Hepatocyte (in vitro differentiated cells): Measurements from ENCODE around the gene RASGRP4. TPM values are rescaled to one million over a fixed set of nuclear protein-coding genes. Genes with fewer than 3 reads are reported as not detected.

Source experiments
- DNase-seq: peaks from one replicate; pipeline ENCODE4 v3.0.0-alpha.2; 2016; ENCODE audit warnings: low spot score
- H2AFZ ChIP-seq: fragments of 200-600 bp; sonication (generic); 2 replicates; pipeline ENCODE4 v1.6.0; 2016; ENCODE audit warnings: antibody characterized with exemption, mild to moderate bottlenecking
- H3K27ac ChIP-seq: fragments of 200-600 bp; sonication (generic); 2 replicates; pipeline ENCODE4 v1.5.1; 2016; ENCODE audit warnings: mild to moderate bottlenecking
- H3K27me3 ChIP-seq: fragments of 200-600 bp; sonication (generic); 2 replicates; pipeline ENCODE4 v1.6.1; 2016
- H3K36me3 ChIP-seq: fragments of 200-600 bp; sonication (generic); replicated peaks from 2 replicates; pipeline ENCODE4 v1.5.1; 2016; ENCODE audit warnings: low read depth; ENCODE audit not compliant: insufficient read depth
- H3K4me1 ChIP-seq: fragments of 200-600 bp; sonication (generic); 2 replicates; pipeline ENCODE4 v1.5.1; 2016; ENCODE audit warnings: mild to moderate bottlenecking, moderate library complexity; ENCODE audit not compliant: insufficient read depth
- H3K4me2 ChIP-seq: fragments of 200-600 bp; sonication (generic); 2 replicates; pipeline ENCODE4 v1.6.0; 2016
- H3K4me3 ChIP-seq: fragments of 200-600 bp; sonication (generic); 2 replicates; pipeline ENCODE4 v1.5.1; 2016; ENCODE audit warnings: mild to moderate bottlenecking
- H3K79me2 ChIP-seq: fragments of 200-600 bp; sonication (generic); 2 replicates; pipeline ENCODE4 v1.6.0; 2017; ENCODE audit warnings: mild to moderate bottlenecking
- H3K9me2 ChIP-seq: fragments of 200-600 bp; sonication (generic); replicated peaks from 2 replicates; pipeline ENCODE4 v1.6.0; 2017; ENCODE audit warnings: mild to moderate bottlenecking; ENCODE audit not compliant: insufficient read depth
- H3K9me3 ChIP-seq: fragments of 200-600 bp; sonication (generic); 2 replicates; pipeline ENCODE4 v1.5.1; 2016; ENCODE audit warnings: low read depth, mild to moderate bottlenecking
- H4K20me1 ChIP-seq: fragments of 200-600 bp; sonication (generic); 2 replicates; pipeline ENCODE4 v1.6.0; 2016; ENCODE audit warnings: mild to moderate bottlenecking; ENCODE audit not compliant: insufficient read depth, poor library complexity, severe bottlenecking
- CTCF ChIP-seq: fragments of 200-600 bp; sonication (generic); IDR thresholded peaks from 2 replicates; pipeline ENCODE4 v1.5.1; 2016; ENCODE audit warnings: antibody characterized with exemption, mild to moderate bottlenecking; ENCODE audit not compliant: poor library complexity
- EZH2 ChIP-seq: fragments of 200-600 bp; sonication (generic); IDR thresholded peaks from 2 replicates; pipeline ENCODE4 v1.6.1; 2016; ENCODE audit warnings: antibody characterized with exemption, mild to moderate bottlenecking, borderline replicate concordance
- EZH2phosphoT487 ChIP-seq: fragments of 200-600 bp; sonication (generic); IDR thresholded peaks from one replicate; pipeline ENCODE4 v1.6.1; 2018; ENCODE audit warnings: antibody characterized with exemption, mild to moderate bottlenecking, low read depth, moderate library complexity; ENCODE audit not compliant: unreplicated experiment, severe bottlenecking
- WGBS: methylation state at CpG from one replicate; pipeline ENCODE4 v1.1.6; 2016; ENCODE audit warnings: low lambda C conversion rate; ENCODE audit errors: missing lambda C conversion rate; 5-methylcytosine and 5-hydroxymethylcytosine counted together
- polyA plus RNA-seq: library from polyadenylated mRNA; unstranded; fragments of >200 nt; fragmentation: Nextera tagmentation; extraction: Ambion mirVana; gene quantifications from 2 replicates; pipeline ENCODE4 v1.2.1, GENCODE V29; 2016
- total RNA-seq: library from RNA; depleted of rRNA; stranded (reverse); fragments of >200 nt; gene quantifications from 2 replicates; pipeline ENCODE4 v1.2.3, GENCODE V29; 2014

RASGRP4 gene
- total and polyA plus RNA-seq, 2 experiments from 2014 or later: 0.07 TPM; not detected in 1

GRCh38 chr19:38440592-38440991, 14.6 kb upstream of the RASGRP4 start:
- no peaks in the 10 kb centered on the region for H3K27me3 ChIP-seq
- no peak overlapping the region for H3K4me2 ChIP-seq
- no peaks in the 10 kb centered on the region for H3K4me1 ChIP-seq
- H3K79me2 ChIP-seq: no peaks in the 10 kb centered on the region
- no peak overlapping the region for H3K27ac ChIP-seq
- no peaks in the 10 kb centered on the region for H3K9me2 ChIP-seq
- H3K4me3 ChIP-seq: no peak overlapping the region
- WGBS: 91% methylated on average over 14 of the region's 14 CpGs
- TF ChIP-seq CTCF (no peak), EZH2 (no peak), EZH2phosphoT487 (no peak)
- H3K9me3 ChIP-seq: no peaks in the 10 kb centered on the region
- no peaks in the 10 kb centered on the region for H3K36me3 ChIP-seq
- no peaks in the 10 kb centered on the region for H4K20me1 ChIP-seq
- no peak for DNase-seq
- no peak overlapping the region for H2AFZ ChIP-seq

- H3K4me1 ChIP-seq: no peaks in the 10 kb centered on the region
- no peak for DNase-seq
- H3K79me2 ChIP-seq: no peaks in the 10 kb centered on the region
- no peak overlapping the region for H2AFZ ChIP-seq
- no peaks in the 10 kb centered on the region for H3K9me3 ChIP-seq
- no peaks in the 10 kb centered on the region for H4K20me1 ChIP-seq
- TF ChIP-seq EZH2phosphoT487 (no peak), EZH2 (no peak), CTCF (no peak)
- WGBS: 83% methylated on average over 2 of the region's 2 CpGs
- H3K4me3 ChIP-seq: no peak overlapping the region
- H3K9me2 ChIP-seq: no peaks in the 10 kb centered on the region
- H3K27me3 ChIP-seq: peaks cover 16% of the 10 kb centered on the region
- no peak overlapping the region for H3K4me2 ChIP-seq
- H3K36me3 ChIP-seq: no peaks in the 10 kb centered on the region
- H3K27ac ChIP-seq: no peak overlapping the region
Observed at GRCh38 chr19:38437917-38438316, 11.9 kb upstream of the RASGRP4 start.

GRCh38 chr19:38437295-38437694, 11.3 kb upstream of the RASGRP4 start:
- no peak for DNase-seq

More at GRCh38 chr19:38437295-38437694, 11.3 kb upstream of the RASGRP4 start:
- WGBS: 93% methylated on average over 6 of the region's 6 CpGs
- H3K36me3 ChIP-seq: no peaks in the 10 kb centered on the region
- no peaks in the 10 kb centered on the region for H3K9me3 ChIP-seq
- H3K4me1 ChIP-seq: no peaks in the 10 kb centered on the region
- no peaks in the 10 kb centered on the region for H3K9me2 ChIP-seq
- no peak overlapping the region for H3K27ac ChIP-seq
- H3K27me3 ChIP-seq: peaks cover 16% of the 10 kb centered on the region
- H3K4me3 ChIP-seq: no peak overlapping the region
- no peak for TF ChIP-seq EZH2
- TF ChIP-seq EZH2phosphoT487: no peak
- TF ChIP-seq CTCF: no peak
- no peaks in the 10 kb centered on the region for H4K20me1 ChIP-seq
- H3K79me2 ChIP-seq: no peaks in the 10 kb centered on the region
- no peak overlapping the region for H3K4me2 ChIP-seq
- no peak overlapping the region for H2AFZ ChIP-seq
